GM23338 (cell line): Measurements from ENCODE around the gene KIF27.

Experiments used
- CREB1 ChIP-seq: fragments of 250-450 bp; sonication (Bioruptor Pico); IDR thresholded peaks from 2 replicates; pipeline ENCODE4 v1.5.0; 2020; ENCODE audit warnings: low read depth, mild to moderate bottlenecking, moderate library complexity
- CTCF ChIP-seq, 2 experiments: fragments of 200-600 bp in 1 of 2; sonication (generic) in 1 of 2; conservative IDR thresholded peaks; 2 replicates each; pipeline versions ENCODE4 v1.5.1 to v1.6.1; 2016 to 2017; ENCODE audit warnings: antibody characterized with exemption in 2 of 2, low read depth in 2 of 2, mild to moderate bottlenecking in 2 of 2, moderate library complexity in 1 of 2
- EZH2 ChIP-seq: fragments of 200-600 bp; sonication (generic); IDR thresholded peaks from one replicate; pipeline ENCODE4 v1.8.0; 2017; ENCODE audit warnings: antibody characterized with exemption, mild to moderate bottlenecking, low read depth; ENCODE audit not compliant: unreplicated experiment

DNA sequence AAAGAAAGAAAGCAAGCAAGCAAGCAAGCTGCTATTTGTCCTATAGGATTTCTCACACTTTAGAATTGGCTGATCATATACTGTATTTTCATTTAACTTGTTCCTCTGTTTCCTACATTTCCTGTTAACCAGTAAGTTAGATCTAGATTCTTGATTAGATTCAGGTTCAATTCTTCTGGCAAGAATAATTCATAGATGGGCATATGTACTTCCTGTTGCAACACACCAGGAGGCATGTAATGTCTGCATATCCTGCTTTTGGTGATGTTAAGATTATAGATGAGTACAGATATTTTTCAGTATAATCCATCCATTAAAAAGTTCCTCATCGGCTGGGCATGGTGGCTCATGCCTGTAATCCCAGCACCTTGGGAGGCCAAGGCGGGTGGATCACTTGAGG lies 10.8 kb upstream of the KIF27 start:
- TF ChIP-seq CREB1 (CRISPR knock-in tag) (no peak), CTCF (conservative IDR thresholded peaks at IDR 0.05; ENCODE audit: low read depth in 2 of 2) (no peak), EZH2 (no peak)
